GM12873 (cell line): ENCODE results near the gene CACYBP.

ENCODE experiments used
- TF ChIP-seq, protein P1 (sequence below): IDR thresholded peaks from 2 replicates; pipeline ENCODE4 v1.5.1; 2012; ENCODE audit warnings: low read depth, mild to moderate bottlenecking, moderate library complexity, low read length, control low read depth; ENCODE audit not compliant: insufficient read depth; ENCODE audit errors: missing control alignments

Gene CACYBP

DNA sequence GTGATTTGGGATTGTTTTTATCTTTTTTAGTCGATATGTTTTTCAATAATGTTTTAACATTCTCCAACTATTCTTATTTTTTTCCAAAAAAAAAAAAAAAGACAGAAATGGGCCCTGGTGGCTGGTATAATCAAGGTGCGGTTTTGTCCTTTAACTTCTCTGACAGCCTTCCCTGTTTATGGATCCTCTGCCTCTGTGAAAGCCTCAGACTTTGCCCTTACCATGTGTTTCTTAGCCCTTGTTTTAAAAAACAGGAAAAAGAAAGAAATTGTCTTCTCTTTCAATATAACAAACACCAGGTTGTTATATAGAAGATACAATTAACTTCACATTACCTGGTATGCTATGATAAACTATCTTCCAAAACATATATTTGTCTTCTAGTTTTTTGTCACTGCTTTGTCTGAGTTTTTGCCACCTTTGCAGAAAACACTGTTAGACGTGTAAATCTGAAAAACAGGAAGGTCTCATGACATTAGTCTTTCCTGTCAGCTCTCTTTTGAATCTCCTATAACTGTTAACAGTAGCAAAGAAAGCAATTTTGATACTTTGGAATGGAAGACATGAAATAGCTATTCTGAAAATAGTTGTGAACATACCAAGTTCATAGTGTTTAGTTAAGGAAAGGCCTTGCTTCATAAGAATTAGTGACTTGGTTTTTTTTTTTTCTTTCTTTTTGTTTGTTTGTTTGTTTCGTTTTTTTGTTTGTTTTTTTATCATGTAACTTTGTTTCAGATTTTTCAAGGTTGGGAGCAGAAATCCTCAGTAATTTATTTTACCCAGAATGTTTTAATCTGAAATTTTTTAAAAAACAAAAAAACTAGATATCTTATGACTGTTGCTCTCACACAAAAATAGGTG lies 31.7 kb upstream of the CACYBP start:
- TF ChIP-seq, protein P1, sequence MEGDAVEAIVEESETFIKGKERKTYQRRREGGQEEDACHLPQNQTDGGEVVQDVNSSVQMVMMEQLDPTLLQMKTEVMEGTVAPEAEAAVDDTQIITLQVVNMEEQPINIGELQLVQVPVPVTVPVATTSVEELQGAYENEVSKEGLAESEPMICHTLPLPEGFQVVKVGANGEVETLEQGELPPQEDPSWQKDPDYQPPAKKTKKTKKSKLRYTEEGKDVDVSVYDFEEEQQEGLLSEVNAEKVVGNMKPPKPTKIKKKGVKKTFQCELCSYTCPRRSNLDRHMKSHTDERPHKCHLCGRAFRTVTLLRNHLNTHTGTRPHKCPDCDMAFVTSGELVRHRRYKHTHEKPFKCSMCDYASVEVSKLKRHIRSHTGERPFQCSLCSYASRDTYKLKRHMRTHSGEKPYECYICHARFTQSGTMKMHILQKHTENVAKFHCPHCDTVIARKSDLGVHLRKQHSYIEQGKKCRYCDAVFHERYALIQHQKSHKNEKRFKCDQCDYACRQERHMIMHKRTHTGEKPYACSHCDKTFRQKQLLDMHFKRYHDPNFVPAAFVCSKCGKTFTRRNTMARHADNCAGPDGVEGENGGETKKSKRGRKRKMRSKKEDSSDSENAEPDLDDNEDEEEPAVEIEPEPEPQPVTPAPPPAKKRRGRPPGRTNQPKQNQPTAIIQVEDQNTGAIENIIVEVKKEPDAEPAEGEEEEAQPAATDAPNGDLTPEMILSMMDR = no peak

DNA sequence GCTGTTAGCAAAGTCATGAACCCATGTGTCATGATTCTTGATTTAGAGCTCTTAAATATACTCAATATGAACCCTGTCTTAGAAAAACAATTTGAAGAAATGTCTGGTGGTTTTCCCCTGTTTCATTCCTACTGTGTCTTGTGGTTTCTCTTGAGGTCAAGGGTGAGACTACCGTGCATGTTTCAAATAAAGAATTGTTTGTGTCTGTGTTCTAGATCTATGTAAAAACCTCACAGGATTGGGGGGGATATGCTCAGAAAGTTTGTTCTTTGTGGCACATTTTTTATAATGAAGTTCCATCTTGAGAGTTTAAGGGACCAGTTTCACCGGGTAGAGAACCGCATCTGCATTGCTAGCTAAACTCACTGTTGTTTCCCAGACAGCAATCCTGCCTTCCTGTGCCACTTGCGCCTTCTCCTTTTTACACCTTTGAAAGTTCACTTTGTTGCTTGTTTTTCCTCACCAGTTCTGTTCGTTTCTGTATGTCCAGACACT lies 30.9 kb upstream of the CACYBP start:
- TF ChIP-seq, protein P1 = no peak

DNA sequence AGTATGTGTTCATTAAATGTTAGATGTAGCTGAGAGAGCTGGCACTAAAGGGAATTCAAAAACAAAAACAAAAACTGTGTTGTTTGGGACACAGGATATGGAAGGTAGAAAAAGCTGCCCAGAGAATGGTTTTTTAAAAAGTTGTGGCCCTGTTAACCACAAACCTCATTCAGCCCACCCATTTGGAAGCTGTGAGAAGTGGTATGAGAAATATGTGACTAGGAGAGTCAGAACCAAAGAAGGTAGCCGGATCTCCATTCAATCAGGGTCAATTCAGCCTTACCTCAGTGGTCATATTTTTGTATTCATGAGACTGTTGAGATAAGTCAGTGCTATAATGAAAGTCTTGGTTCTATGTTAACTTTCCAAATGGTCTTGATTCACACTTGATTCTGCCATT lies 29.8 kb upstream of the CACYBP start:
- TF ChIP-seq, protein P1 = no peak

DNA sequence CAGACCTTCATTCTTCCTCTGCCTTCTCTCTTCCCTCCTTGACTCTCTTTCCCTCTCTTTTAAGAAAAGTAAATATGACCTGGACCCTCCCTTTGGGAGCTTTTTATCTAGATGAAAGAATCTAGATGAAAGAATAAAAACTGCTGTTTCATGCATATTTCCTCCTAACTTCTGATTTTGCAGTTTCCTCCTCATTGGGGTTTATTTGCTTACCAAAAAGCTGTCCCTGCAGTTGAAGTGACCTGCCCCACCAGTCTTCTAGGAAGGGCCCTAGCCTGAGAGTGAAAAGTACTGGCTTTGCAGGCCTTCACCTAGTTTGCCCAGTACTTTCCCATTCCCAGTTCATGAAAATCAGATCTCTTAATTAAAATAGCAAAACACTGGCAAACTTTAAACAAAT lies 28.3 kb upstream of the CACYBP start:
- TF ChIP-seq, protein P1 = no peak

DNA sequence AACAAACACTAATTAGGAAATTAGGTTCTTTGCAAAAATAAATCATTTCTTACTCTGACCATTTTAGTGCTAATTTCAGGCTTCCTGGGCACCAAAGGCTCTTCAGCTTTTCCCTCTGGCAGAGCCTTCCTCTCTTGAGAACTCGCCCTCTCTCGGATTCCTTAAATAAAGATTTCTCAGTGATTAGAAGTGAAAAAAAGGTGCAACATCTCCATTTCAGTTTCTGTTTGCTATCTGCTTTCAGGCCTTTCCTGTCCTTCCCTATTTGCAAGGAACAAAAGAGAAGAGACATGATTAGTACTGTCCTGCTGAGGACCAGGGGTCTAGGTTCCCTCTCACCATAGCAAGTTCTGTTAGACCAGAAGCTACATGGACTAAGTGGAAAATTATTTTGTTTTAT lies 27.8 kb upstream of the CACYBP start:
- TF ChIP-seq, protein P1 = no peak

DNA sequence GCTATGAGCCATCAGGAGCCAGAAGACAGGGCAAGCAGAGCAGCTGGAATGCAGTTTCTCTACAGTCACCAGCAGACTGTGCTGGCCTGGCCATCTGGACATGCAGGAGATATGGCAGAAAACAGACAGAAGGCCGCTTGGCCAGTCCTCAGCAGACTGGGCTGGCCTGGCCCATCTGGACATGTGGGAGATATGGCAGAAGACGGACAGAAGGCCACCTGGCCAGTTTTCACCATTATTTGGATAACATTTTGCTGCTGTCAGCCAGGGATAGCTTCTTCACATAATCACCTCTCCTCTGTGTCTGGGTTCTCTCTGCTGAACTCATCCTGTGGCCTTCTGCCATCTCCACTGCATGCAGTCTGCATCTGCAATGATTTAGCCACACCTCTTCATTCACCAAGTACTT lies 25.0 kb upstream of the CACYBP start:
- TF ChIP-seq, protein P1 = no peak

DNA sequence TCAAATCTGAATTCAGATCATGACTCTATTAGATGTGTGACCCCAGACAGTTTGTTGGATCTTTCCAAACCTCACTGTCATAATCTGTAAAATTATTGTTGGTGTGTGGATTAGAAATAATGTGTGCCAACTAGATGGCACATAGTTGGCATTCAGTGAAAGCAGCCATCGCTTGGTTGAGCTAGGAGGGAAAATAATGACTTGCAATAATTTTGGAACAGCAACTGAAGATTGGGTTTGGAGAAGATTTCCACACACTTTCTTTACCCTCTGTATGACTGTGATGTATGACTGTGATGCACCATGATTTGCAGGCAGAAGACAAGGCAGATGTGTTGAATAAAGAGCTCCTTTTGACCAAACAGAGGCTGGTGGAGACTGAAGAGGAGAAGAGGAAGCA lies 24.0 kb upstream of the CACYBP start:
- TF ChIP-seq, protein P1 = no peak
